Measurements from ENCODE around the gene SLC2A4RG. TPM values are rescaled to one million over a fixed set of nuclear protein-coding genes. Genes with fewer than 3 reads are reported as not detected.

SLC2A4RG gene
- total and polyA plus RNA-seq, 2 of the 13 experiments (the other 11 are each of a cell fraction or from before 2014, with no cell fraction given), result 91.4 to 95.9 TPM

GRCh38 chr20:63739130-63740069 is at the start of gene SLC2A4RG (continued):
- TF ChIP-seq ZNF18 (CRISPR knock-in tag; IDR thresholded peaks at IDR 0.05; ENCODE audit: insufficient replicate concordance) (no peak), U2AF2 (IDR thresholded peaks at IDR 0.05; ENCODE audit: low read depth, low read length) (no peak; the same call in 1 of the 2 replicates), TBX2 (CRISPR knock-in tag; IDR thresholded peaks at IDR 0.05; ENCODE audit: borderline replicate concordance) (peak; percentile 94), NR1H2 (CRISPR knock-in tag; IDR thresholded peaks at IDR 0.05; ENCODE audit: borderline replicate concordance, low read depth) (peak; percentile 66; the same call in 1 of the 2 replicates), E2F1 (CRISPR knock-in tag; IDR thresholded peaks at IDR 0.05) (peak; percentile 85), TIGD3 (CRISPR knock-in tag; IDR thresholded peaks at IDR 0.05; ENCODE audit: borderline replicate concordance) (no peak), ZNF790 (CRISPR knock-in tag; IDR thresholded peaks at IDR 0.05; ENCODE audit: borderline replicate concordance) (no peak; the same call in 1 of the 2 replicates), ZSCAN29 (CRISPR knock-in tag; conservative IDR thresholded peaks at IDR 0.05) (peak; percentile 48; the same call in 1 of the 2 replicates), HNF1A (IDR thresholded peaks at IDR 0.05; ENCODE audit: low read depth) (peak; percentile 90), HNF1A (CRISPR knock-in tag; IDR thresholded peaks at IDR 0.05; ENCODE audit: borderline replicate concordance) (peak; percentile 100), ZNF430 (CRISPR knock-in tag; IDR thresholded peaks at IDR 0.05) (peak; percentile 93), ZNF446 (CRISPR knock-in tag; IDR thresholded peaks at IDR 0.05) (peak; percentile 90)
- TF ChIP-seq, protein P1, sequence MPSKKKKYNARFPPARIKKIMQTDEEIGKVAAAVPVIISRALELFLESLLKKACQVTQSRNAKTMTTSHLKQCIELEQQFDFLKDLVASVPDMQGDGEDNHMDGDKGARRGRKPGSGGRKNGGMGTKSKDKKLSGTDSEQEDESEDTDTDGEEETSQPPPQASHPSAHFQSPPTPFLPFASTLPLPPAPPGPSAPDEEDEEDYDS (CRISPR knock-in tag; IDR thresholded peaks at IDR 0.05), result peak; percentile 84; the same call in 1 of the 2 replicates
- TF ChIP-seq, protein P2, sequence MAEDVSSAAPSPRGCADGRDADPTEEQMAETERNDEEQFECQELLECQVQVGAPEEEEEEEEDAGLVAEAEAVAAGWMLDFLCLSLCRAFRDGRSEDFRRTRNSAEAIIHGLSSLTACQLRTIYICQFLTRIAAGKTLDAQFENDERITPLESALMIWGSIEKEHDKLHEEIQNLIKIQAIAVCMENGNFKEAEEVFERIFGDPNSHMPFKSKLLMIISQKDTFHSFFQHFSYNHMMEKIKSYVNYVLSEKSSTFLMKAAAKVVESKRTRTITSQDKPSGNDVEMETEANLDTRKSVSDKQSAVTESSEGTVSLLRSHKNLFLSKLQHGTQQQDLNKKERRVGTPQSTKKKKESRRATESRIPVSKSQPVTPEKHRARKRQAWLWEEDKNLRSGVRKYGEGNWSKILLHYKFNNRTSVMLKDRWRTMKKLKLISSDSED (CRISPR knock-in tag; IDR thresholded peaks at IDR 0.05), result no peak
- TF ChIP-seq, protein P3, sequence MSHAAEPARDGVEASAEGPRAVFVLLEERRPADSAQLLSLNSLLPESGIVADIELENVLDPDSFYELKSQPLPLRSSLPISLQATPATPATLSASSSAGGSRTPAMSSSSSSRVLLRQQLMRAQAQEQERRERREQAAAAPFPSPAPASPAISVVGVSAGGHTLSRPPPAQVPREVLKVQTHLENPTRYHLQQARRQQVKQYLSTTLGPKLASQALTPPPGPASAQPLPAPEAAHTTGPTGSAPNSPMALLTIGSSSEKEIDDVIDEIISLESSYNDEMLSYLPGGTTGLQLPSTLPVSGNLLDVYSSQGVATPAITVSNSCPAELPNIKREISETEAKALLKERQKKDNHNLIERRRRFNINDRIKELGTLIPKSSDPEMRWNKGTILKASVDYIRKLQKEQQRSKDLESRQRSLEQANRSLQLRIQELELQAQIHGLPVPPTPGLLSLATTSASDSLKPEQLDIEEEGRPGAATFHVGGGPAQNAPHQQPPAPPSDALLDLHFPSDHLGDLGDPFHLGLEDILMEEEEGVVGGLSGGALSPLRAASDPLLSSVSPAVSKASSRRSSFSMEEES (CRISPR knock-in tag; IDR thresholded peaks at IDR 0.05), result peak; percentile 83

Data from HepG2 (cell line).